GM21360 (cell line): ENCODE measurements around the gene AHI1.

Experiments used
- ATAC-seq: cut with Tn5 transposase; IDR thresholded peaks from one replicate; pipeline ENCODE4 v1.9.1; 2021; ENCODE audit warnings: mild to moderate bottlenecking, moderate library complexity; ENCODE audit not compliant: unreplicated experiment

AHI1 gene

DNA sequence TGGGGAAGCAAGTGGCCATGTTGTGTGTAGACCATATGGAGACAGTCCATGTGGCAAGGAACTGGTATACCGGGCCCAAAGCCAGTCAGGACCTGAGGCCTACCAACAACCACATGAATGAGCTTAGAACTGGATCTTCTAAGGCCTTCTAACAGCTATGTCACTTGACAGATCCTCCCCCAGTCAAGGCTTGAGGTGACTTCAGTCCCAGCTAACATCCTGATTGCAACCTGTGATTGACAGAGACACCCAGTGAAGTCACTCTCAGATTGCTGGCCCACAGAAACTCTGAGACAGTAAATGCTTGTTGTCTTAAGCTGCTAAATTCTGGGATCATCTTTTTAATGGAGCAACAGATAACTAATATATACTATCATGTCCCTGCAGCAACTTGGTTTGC, 32.9 kb downstream of the AHI1 start:
- peak; percentile 71 for ATAC-seq

DNA sequence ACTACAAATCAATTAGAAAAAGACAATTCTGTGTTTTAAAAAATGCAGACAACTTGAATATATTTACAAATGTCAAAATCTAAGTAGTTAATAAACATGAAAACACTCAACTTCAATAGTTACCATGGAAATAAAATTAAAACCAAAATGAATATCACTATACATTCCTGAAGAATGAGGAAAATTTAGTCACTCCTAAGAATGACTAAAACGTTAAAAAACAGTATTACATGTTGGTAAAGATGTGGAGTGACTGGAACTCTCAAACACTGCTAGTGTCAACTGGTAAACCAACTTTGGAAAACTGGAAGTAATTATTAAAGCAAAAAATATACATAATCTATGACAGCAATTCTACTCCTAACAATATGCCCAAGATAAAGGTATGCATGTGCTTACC, 36.3 kb downstream of the AHI1 start:
- ATAC-seq = no peak

DNA sequence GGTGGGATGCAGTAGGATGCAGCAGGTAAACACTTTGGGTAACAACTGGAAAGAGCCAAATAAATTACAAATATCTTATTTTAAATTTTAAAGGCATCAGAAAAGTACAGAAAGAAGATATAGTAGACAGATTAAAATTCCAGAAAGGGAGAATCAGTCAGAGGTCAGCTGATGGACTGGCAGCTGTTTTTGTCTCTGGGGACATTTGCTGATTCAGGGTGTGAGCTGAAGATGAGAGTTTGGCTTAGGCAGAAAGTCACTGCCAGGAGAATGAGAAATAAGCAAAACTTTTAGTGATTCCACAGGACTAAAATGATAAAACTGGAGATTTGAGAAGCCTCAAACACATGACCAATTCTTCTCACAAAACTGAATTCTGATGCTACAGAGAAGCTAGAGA, 39.5 kb downstream of the AHI1 start:
- no peak for ATAC-seq

DNA sequence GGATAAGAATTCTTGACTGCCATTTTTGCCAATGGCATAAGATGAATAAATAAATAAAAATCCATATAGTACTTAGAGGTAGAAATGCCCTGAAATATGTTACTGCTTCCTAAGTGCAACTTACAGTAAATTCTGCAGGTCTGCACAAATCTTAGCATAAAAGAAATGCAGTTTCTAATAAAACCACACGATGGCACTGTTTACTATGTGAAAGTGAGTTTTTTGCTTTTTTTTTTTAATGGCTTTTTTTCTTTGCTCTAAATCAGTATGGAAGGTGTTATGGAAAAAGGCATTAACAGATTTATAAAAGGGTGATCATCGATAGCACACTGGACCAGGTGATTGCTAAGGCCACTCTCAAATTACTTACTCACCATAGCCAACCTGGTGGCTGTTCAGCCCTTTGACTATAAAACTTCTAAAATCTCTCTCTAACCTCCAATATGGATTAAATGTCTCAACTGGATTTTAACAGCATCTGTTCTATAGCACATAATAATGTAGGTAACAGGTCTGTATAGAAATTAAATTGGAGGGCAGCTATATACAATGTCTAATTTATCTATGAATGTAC, 45.8 kb downstream of the AHI1 start:
- no peak for ATAC-seq

DNA sequence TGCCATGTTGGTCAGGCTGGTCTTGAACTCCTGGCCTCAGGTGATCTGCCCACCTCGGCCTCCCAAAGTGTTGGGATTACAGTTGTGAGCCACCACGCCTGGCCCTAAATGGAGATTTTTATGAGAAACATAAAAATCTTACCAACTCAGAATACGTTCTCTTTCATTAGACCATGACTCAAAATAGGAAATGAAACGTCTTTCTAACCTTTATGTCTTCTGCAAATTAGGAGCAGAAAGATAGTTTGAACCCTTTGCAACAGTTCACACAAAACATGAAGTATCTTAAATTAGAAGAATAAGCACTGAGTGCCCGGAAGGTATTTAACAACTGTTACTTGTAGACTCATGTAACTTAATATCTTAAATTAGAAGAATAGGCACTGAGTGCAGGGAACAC, 48.3 kb downstream of the AHI1 start:
- ATAC-seq = no peak

DNA sequence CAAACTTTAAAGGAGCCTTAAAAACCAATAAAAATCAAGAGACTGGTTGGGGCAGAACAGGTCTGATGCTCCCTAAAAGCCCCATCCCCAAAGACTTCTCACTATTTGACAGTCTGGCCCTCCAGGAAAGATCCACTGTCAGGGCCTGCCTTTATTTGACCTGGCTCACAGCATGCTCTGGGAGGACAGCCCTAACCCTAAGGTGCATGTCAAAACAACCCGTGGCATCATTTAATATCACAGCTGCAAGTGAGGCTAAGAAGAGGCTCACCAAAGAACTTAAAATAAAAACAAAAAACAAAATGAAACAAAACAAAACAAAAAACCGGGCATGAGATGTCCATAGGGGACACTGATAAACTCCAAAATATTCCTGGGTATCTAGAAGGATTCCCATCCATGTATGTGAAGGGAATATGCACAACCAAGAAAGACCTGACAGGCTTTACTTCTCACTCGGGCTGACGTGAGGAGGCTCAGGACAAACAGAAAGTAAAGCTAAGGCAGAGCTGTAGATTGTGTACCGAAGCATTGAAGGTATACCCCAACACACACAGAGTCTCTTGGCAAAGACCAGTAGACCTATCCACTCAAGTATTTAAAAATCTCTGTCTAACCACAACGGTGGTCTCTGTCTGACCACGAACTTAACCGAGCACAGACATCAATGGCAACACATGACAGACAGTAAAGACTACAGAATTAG, 57.3 kb downstream of the AHI1 start:
- ATAC-seq = no peak

DNA sequence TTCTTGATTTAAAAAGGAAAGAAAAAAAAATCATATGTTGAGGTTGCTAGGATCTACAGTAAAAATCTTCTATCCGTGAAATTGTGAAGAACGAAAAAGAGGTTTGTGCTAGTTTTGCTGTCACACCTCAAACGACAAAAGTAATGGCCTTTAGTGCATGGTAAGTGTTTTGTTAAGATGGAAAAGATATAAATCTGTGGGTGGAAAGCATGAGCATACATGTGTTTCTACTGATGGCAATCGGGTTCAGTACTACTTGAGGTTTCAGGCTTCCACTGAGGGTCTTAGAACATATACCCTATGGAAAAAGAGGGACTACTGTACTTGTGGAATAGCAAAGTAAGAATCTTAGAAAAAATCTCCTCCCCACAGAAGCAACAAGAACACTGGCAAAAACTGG, 58.0 kb downstream of the AHI1 start:
- no peak for ATAC-seq

DNA sequence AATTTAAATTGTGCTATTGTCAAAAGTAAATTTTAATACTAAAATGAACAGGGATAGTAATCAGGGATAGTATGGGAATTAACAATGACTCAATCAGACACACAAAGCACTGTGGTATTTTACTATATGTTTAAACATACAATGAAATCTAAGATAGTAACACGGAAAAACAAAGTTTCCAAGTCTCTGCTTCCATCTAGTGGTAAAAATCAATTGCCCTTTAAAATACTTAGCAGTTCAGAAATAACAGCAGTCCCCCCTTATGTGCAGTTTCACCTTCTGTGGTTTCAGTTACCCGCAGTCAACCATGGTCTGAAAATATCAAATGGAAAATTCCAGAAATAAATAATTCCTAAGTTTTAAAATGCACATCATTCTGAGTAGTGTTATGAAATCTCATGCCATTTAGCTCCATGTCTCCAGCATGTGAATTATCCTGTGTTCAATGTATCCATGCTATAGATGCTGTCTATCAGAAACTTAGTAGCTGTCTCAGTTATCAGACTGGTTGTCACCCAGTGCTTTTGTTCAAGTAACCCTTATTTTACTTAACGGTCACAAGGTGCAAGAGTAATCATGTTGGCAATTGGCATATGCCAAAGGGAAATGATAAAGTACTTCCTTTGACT, 58.5 kb downstream of the AHI1 start:
- ATAC-seq = no peak

DNA sequence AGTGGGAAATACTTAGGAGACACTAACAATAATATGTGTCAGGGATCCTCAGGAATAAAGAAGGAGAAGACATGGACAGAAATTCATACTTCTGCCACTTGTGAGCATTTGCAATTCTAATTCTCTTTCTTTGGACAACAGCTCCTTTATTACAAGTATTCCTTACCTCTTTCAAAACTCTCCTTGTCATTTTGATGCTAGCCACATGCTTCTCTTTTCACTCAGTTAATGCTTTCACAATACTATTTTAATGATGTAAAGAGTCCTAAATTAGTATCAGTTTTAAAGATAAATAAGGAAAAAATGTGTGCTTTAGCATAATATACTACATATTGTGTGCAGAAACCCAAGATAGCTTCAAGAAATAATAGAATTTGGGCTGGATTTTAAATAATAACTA, 62.5 kb downstream of the AHI1 start:
- no peak for ATAC-seq

DNA sequence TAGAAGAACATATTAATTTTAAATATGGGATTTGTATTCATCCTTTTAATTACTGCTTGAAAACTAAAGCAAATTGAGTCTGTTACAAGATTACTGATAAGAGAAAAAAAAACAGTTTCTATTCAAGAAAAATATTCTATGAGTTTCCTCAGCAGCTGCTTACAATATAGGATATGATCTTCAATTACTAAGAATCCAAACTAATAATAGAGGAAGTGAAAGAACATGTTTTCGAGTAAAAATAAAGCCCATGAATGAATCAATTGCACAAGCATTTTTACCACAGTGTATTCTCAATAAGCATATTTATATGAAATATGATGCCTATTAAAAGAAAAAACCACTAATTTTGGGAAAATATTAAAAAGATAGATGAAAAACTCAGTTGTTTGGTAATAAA, 63.4 kb downstream of the AHI1 start:
- no peak for ATAC-seq

DNA sequence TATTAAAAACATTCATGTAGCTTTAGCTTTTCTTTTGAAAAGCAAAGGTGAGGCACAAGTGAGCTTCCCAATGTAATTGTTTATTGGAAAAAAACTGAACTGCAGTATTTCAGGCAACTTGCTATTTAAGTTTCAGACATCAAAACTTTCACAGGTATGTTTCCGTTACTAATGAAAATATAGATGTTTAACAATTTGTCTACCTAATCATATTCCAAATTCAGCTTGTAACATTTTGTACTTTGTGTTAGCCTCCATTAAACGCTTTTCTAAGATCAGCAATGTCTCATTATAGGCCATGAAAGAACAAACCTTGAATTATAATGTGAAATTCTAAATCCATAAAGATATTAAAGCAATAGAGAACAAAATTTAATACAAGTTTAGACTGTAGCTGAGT, 69.5 kb downstream of the AHI1 start:
- ATAC-seq = no peak

DNA sequence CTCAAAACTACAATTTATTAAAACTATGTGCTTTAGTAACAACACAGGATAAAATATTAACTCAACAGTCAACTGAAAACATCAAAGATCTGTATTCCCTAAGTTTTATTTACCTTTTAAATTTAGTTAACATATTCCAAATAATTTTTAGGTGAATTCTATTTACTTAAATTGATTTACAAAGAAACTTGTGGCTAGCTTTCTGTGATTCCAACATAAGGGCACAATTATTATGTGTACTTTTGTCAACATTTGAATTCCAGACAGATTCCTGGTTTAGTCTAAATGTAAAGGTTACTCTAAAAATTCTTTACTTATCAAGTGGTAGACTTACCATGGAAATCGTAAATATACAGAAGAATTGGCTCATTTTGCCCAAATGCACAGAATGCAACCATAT, 70.7 kb downstream of the AHI1 start:
- ATAC-seq = no peak

DNA sequence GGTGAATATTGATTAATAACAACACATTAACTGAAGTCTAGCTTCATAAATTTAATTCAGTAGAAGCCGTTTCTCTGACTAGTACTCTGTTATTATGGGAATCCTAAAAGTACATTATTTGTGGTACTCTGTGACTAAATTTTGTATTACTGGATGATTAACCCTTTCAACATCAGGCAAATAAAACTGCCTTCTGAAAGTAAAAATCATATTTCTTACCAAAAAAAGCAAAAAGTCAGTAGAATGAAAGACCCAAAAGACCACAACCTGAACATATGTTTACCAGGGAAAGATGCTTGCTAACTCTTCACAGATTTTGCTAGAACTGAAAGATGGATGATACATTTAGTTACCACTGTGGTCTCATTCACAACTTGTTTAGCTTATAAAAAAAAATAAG, 73.2 kb downstream of the AHI1 start:
- peak; percentile 42 for ATAC-seq

DNA sequence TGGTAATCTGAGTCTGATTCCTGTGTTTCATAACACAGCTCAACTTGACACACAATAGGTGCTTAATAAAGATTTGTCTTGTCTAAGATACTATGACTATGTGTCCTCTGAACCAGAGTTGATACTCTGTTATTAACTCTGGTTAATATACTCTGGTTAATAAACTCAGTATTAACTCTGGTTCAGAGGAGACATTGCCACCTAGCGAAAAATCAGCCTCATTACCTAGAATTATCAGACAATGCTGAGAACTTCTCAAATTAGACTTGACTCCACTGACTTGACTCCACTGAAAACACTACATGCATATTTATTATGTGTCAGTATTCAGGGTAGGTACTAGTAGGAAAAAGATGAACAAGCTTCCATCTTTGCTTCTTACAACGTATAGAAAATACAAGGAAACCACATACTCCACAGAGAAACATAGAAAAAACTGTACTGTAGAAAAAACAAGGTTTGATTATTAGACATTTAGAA, 73.9 kb downstream of the AHI1 start:
- ATAC-seq = peak; percentile 66

DNA sequence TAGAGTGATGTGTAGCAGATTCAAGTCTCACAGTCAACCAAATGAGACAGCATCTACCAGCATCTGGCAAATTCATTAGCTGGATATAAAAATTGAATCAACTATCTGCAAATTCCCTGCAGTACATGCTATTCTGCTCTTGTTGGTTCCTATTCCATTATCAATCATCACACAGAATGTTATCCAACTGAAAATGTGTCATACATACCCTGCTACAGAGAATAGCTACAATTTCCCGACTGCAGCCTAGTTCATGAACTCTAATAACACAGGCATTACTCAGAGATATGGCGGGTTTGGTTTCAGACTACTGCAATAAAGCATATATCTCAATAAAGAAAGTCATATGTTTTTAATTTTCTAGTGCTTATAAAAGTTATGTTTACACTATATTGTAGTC, 78.4 kb downstream of the AHI1 start:
- ATAC-seq = no peak

DNA sequence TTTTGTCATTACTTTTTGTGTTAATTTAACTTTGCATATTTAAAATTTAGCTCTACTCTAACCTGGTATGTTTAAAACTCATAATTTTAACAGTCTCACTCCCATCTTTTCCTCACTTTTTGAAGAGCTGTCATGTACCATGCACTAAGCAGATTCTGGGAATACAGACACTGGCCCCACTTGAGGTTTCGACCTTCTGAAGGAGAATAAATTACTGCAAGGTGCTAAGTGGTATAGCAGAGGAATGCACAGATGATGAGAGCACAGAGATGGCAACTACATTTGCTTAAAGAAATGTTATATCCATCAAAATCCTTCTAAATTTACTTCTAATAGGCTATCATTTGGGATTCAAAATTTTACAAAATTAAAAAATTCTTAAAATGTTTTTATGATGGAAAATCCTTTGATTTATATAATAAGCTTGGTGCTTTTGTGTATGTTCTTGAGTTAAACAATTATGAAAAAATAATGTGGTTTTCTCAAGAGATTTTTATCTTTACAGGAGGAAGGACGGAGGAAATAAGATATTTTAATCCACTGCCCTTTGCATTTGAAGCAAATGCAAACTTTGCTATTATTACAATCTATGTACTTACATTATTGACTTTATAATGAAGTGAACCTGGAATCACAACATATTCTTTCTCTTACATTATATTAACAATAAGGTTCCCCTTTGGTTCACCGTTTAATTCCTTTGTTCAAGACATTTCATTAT, 79.3 kb downstream of the AHI1 start:
- ATAC-seq = no peak

DNA sequence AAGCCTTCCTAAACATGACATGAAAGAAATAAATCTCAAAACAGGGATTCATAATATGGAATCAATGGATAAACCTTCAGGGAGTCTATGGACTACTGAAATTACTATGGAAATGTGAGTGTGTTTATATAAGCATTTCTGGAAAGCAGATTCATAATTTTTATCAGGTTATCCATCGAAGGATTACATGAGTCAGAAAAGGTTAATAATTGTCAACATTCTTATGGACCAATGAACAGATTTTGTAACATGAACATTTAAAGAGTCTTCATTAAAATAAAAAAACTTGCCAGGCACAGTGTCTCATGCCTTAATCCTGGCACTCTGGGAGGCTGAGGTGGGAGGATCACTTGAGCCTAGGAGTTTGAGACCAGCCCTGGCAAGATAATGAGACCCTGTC, 84.8 kb downstream of the AHI1 start:
- no peak for ATAC-seq

DNA sequence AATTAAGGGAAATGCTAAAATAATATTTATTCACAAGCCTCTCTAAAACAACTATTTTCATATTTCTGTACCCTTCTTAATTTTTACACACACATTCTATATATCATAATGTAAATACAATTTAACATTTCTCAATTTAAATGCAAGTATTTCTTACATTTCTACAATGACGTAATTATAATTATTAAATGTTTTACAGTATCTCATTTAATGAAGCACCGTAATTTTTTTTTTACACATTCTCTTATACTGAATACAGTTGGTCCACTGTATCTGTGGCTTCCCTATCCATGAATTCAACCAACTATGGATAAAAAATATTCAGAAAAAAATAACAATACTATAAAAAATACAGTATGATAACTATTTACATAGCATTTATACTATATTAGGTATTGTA, 85.7 kb downstream of the AHI1 start:
- no peak for ATAC-seq

DNA sequence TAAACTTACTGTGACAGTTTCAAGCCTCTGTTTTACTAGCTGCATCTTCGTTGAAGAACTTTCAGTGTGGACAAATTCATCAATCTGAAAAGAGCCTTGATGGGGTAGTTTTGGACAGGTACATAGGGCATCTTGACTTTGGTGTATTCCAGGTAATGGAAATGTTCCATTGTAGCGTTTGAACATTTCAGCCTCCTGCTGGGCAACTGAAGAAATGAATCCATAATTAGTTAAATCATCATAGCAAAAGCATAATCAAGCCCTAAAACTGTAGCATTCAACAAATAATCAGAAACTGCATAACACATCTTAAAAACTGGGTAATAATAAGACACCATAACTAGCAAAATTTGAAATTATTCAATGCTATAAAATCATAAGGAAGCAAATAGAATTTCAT, 86.2 kb downstream of the AHI1 start:
- ATAC-seq = no peak

DNA sequence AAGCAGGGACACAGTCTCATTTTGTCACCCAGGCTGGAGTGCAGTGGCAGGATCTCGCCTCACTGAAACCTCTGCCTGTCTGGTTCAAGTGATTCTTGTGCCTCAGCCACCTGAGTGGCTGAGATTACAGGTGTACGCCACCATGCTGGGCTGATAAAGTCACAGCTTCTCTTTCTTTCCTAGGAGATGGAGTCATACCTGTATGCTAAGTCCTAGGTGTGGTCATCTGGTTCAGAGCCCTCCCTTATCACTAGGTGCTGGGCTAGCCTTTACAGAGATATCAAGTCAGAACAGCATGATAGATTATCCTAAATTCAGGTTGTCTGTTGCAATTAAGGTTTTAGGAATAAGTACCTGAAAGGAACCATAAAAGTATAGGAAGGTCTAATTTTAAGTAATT, 86.7 kb downstream of the AHI1 start:
- no peak for ATAC-seq

DNA sequence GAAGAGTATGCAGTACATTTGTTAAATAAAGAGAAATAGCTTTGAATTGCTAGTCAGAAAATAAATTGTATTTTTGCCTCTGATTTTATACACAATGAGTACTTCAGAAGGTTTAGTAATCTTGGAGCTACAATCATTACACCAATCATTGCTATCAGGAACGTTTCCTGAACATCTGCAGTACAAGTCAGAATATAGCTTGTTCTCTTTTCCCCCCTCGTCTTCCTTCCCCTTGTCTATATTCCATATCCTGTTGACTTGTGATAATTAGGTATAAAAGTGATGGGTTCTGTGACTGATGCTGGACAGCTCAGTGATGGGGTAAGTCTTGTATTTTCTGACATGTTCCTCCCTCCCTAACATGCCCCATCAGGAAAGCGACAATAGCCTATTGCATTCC, 94.0 kb downstream of the AHI1 start:
- ATAC-seq = no peak

DNA sequence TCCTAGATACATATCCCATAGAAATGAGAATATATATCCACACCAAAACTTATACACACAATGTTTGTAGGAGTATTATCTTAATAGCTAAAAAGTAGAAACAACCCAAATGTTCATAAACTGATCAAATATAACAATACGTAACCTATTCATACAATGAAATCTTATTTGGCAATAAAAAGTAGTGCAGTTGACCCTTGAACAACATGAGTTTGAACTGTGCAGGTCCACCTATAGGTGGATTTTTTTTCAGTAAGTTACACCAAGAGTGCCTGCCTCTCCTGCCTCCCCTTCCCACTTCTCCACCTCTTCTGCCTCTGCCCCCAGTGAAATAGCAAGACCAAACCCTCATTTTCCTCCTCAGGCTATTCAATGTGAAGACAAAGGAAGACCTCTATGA, 95.2 kb downstream of the AHI1 start:
- ATAC-seq = no peak
